GM19438 (cell line): ENCODE measurements around the gene ST7.

ENCODE experiments used
- ATAC-seq: cut with Tn5 transposase; IDR thresholded peaks from one replicate; pipeline ENCODE4 v1.9.1; 2021; ENCODE audit warnings: low read depth; ENCODE audit not compliant: unreplicated experiment

ST7 gene

GRCh38 chr7:117053432-117053831, 100.1 kb downstream of the ST7 start:
- ATAC-seq, result no peak

- ATAC-seq, result no peak
Observed at GRCh38 chr7:117061751-117062150, 108.5 kb downstream of the ST7 start.

GRCh38 chr7:117062300-117062699, 109.0 kb downstream of the ST7 start:
- no peak for ATAC-seq

- no peak for ATAC-seq
Observed at GRCh38 chr7:117064688-117065087, 111.4 kb downstream of the ST7 start.

- ATAC-seq, result no peak
Observed at GRCh38 chr7:117065571-117066150, 112.4 kb downstream of the ST7 start.

- ATAC-seq, result peak; percentile 50
Observed at GRCh38 chr7:117066668-117067067, 113.4 kb downstream of the ST7 start.

- ATAC-seq, result no peak
Observed at GRCh38 chr7:117067340-117067739, 114.0 kb downstream of the ST7 start.

- no peak for ATAC-seq
Observed at GRCh38 chr7:117068511-117069145, 115.3 kb downstream of the ST7 start.

GRCh38 chr7:117069379-117069778, 116.1 kb downstream of the ST7 start:
- no peak for ATAC-seq

GRCh38 chr7:117071551-117071950, 118.2 kb downstream of the ST7 start:
- no peak for ATAC-seq

- ATAC-seq, result no peak
Observed at GRCh38 chr7:117072620-117073118, 119.4 kb downstream of the ST7 start.

- no peak for ATAC-seq
Observed at GRCh38 chr7:117074378-117074777, 121.1 kb downstream of the ST7 start.

- ATAC-seq, result no peak
Observed at GRCh38 chr7:117075934-117076333, 122.6 kb downstream of the ST7 start.

- ATAC-seq, result no peak
Observed at GRCh38 chr7:117076426-117076943, 123.2 kb downstream of the ST7 start.

- no peak for ATAC-seq
Observed at GRCh38 chr7:117077658-117078057, 124.4 kb downstream of the ST7 start.

GRCh38 chr7:117082647-117083046, 129.3 kb downstream of the ST7 start:
- no peak for ATAC-seq

- ATAC-seq, result no peak
Observed at GRCh38 chr7:117083648-117084047, 130.3 kb downstream of the ST7 start.

- no peak for ATAC-seq
Observed at GRCh38 chr7:117084286-117084685, 131.0 kb downstream of the ST7 start.

- no peak for ATAC-seq
Observed at GRCh38 chr7:117085275-117085674, 132.0 kb downstream of the ST7 start.

GRCh38 chr7:117085769-117086463, 132.6 kb downstream of the ST7 start:
- ATAC-seq, result no peak

GRCh38 chr7:117086788-117087187, 133.5 kb downstream of the ST7 start:
- no peak for ATAC-seq
